ENCODE data around the gene CYP4F11. TPM values are rescaled to one million over a fixed set of nuclear protein-coding genes. Genes with fewer than 3 reads are reported as not detected.
"Not testable (repeated sequence)": the region's sequence is repeated elsewhere in the genome, so short reads cannot be mapped to it uniquely, and the experiment has no call there.

The CYP4F11 gene
- polyA plus RNA-seq, 10 donors, result 0.12 TPM; not detected in 9

GRCh38 chr19:15883329-15883728, 51.0 kb downstream of the CYP4F11 start:
- not testable (repeated sequence) for DNase-seq

GRCh38 chr19:15874821-15875474, 59.4 kb downstream of the CYP4F11 start:
- DNase-seq, result no peak

- DNase-seq, result not testable (repeated sequence)
These were observed 60.6 kb downstream of the CYP4F11 start for GRCh38 chr19:15873771-15874170.

GRCh38 chr19:15871570-15871969, 62.8 kb downstream of the CYP4F11 start:
- DNase-seq, result no peak

GRCh38 chr19:15869873-15870272, 64.5 kb downstream of the CYP4F11 start:
- no peak for DNase-seq

- DNase-seq, result peak; percentile 1 to 28 (median 12)
These were observed 65.2 kb downstream of the CYP4F11 start for GRCh38 chr19:15869109-15869555.

GRCh38 chr19:15866636-15867035, 67.7 kb downstream of the CYP4F11 start:
- no peak for DNase-seq

- DNase-seq, result no peak
These were observed 69.5 kb downstream of the CYP4F11 start for GRCh38 chr19:15864824-15865223.

GRCh38 chr19:15863272-15863671, 71.1 kb downstream of the CYP4F11 start:
- DNase-seq, result no peak

- no peak for DNase-seq
These were observed 71.9 kb downstream of the CYP4F11 start for GRCh38 chr19:15862444-15862843.

Other genes with a start within 250 kb of the CYP4F11 start
- not detected for gene OR10H2, start 206.5 kb downstream of the CYP4F11 start, polyA plus RNA-seq (ENCODE audit: insufficient read length in 10 of 10)
- not detected for gene OR10H3, start 196.5 kb downstream of the CYP4F11 start, polyA plus RNA-seq (ENCODE audit: insufficient read length in 10 of 10)
- gene OR10H5, start 146.9 kb downstream of the CYP4F11 start, polyA plus RNA-seq (ENCODE audit: insufficient read length in 10 of 10), result under 1 TPM in 7 of 10 donors, not detected in 3; 0.03 to 0.09 (median 0.04) TPM
- under 1 TPM in 4 of 10 donors, not detected in 6; 0.04 to 0.06 (median 0.05) TPM for gene OR10H1, start 118.9 kb downstream of the CYP4F11 start, polyA plus RNA-seq (ENCODE audit: insufficient read length in 10 of 10)
- not detected for gene CYP4F2, start 36.5 kb downstream of the CYP4F11 start, polyA plus RNA-seq (ENCODE audit: insufficient read length in 10 of 10)
- not detected for gene OR10H4, start 14.5 kb upstream of the CYP4F11 start, polyA plus RNA-seq (ENCODE audit: insufficient read length in 10 of 10)
- gene TPM4, start 142.0 kb upstream of the CYP4F11 start, polyA plus RNA-seq (ENCODE audit: insufficient read length in 10 of 10), result 100 to 1,000 TPM; 193 to 331 (median 238) TPM
- gene RAB8A, start 177.4 kb upstream of the CYP4F11 start, polyA plus RNA-seq (ENCODE audit: insufficient read length in 10 of 10), result 10 to 100 TPM; 32.4 to 53.3 (median 35.4) TPM
- 1 to 10 TPM in 2 of 10 donors, under 1 TPM in 8; 0.07 to 1.3 (median 0.37) TPM for gene HSH2D, start 209.2 kb upstream of the CYP4F11 start, polyA plus RNA-seq (ENCODE audit: insufficient read length in 10 of 10)
- gene CIB3, start 239.0 kb upstream of the CYP4F11 start, polyA plus RNA-seq (ENCODE audit: insufficient read length in 10 of 10), result not detected

Data from muscle of back (tissue), 11 donors.